T-helper 17 cell (primary cell): ENCODE results near the gene ALKBH1. TPM values are rescaled to one million over a fixed set of nuclear protein-coding genes. Genes with fewer than 3 reads are reported as not detected.

ENCODE experiments used
- ATAC-seq: fragments of 150-1000 bp; cut with Tn5 transposase; 2 replicates; pipeline ENCODE4 v1.10.0; 2021; ENCODE audit warnings: mild to moderate bottlenecking, moderate library complexity
- DNase-seq, 3 donors: peaks; one replicate each; pipeline versions ENCODE4 v3.0.0 to v3.0.0-alpha.2; 2020 to 2021
- H3K9me3 ChIP-seq: one replicate; pipeline ENCODE4 v1.7.0; 2013; ENCODE audit warnings: low read length, mild to moderate bottlenecking; ENCODE audit not compliant: control insufficient read depth, poor library complexity, severe bottlenecking
- H3K27ac Mint-ChIP-seq: one replicate; pipeline ENCODE4 v1.8.0; 2022; ENCODE audit warnings: mild to moderate bottlenecking, moderate library complexity, mixed read lengths
- H3K27me3 Mint-ChIP-seq: one replicate; pipeline ENCODE4 v1.8.0; 2022; ENCODE audit warnings: mixed read lengths
- H3K36me3 Mint-ChIP-seq: one replicate; pipeline ENCODE4 v1.8.0; 2022; ENCODE audit warnings: low read depth, mixed read lengths
- H3K4me1 Mint-ChIP-seq: one replicate; pipeline ENCODE4 v1.8.0; 2022; ENCODE audit warnings: mild to moderate bottlenecking, mixed read lengths
- H3K4me3 Mint-ChIP-seq: one replicate; pipeline ENCODE4 v1.8.0; 2022; ENCODE audit warnings: mild to moderate bottlenecking, moderate library complexity, mixed read lengths
- total RNA-seq, 4 donors: library from RNA in 2 of 4; stranded (reverse) in 2 of 4; gene quantifications; one replicate each; pipeline ENCODE4 v1.2.3 and lab custom pipeline; 2022 to 2026

The ALKBH1 gene
- total RNA-seq, 2 donors from 2014 or later, result 8.8 to 10.6 TPM

DNA sequence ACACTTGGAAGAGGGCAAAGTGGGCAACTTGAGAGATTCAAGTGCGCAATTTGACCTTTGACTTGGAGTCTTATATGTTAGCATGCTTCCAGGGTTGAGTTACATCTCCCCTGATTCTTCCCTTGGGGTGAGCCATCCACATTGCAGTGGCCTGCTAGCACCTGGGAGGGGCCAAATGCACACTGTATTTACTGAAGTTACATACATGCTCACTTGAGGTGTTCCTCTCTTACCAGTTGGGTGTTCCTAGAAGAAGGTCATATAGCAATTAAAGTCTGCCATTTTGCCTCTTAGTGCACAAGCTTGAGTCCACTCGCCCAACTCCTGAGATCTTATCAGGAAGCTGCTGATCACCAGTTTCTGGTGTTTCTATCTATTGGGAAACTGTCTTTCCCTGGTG is 77.7 kb downstream of the ALKBH1 start:
- DNase-seq, result no peak
- Mint-ChIP-seq H3K27me3 (no peaks in the 10 kb centered on the region), H3K27ac (no peak overlapping the region), H3K36me3 (no peaks in the 10 kb centered on the region), H3K4me1 (no peaks in the 10 kb centered on the region), H3K4me3 (no peak overlapping the region)
- no peaks in the 10 kb centered on the region for H3K9me3 ChIP-seq
- no peak for ATAC-seq

DNA sequence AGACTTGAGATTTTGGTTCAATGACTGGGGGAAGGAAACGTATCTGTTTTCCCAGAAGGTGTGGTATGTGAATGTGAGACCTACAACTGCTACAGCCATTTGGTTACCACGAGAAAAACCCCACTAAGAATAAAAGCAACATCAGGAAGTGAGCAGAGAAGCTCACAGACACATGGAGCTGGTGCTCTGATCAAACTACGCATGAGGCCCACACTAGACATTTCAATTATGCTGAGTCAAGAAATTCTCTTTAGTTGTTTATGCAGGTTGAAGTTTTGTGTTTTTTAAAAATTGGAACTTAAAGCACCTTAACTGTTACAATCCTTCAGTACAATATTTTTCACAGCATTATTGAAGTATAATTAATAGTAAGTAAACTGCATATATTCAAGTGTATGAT is 82.5 kb downstream of the ALKBH1 start:
- no peaks in the 10 kb centered on the region for H3K9me3 ChIP-seq
- DNase-seq (no peak), ATAC-seq (no peak)
- H3K27me3 Mint-ChIP-seq, result no peaks in the 10 kb centered on the region
- no peak overlapping the region for H3K27ac Mint-ChIP-seq
- H3K4me3 Mint-ChIP-seq, result no peak overlapping the region
- no peaks in the 10 kb centered on the region for H3K4me1 Mint-ChIP-seq
- H3K36me3 Mint-ChIP-seq, result no peaks in the 10 kb centered on the region

DNA sequence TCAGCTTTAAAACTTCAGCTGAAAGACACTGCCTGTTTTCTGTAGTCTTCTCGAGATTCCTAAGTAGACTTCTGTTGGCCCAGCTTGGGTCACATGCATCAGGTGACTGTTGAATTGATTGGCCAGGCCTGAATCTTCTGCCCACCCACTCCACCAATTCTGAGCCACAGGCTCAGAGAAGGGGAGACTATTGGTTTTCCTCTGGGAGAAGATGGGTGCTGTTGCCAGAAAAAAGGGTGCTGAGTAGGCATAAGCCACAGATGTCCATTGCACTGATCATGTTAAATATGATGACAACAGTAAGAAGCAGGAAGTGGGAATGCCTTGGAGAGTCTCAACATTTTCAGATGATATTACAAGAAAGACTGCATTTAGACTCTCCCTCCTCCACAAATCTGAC is 84.6 kb downstream of the ALKBH1 start:
- Mint-ChIP-seq H3K4me3 (no peak overlapping the region), H3K27me3 (no peaks in the 10 kb centered on the region)

More for the DNA sequence above, 84.6 kb downstream of the ALKBH1 start:
- ATAC-seq, result no peak
- Mint-ChIP-seq H3K36me3 (no peaks in the 10 kb centered on the region), H3K4me1 (peaks cover under 1% of the 10 kb centered on the region), H3K27ac (no peak overlapping the region)
- no peaks in the 10 kb centered on the region for H3K9me3 ChIP-seq
- DNase-seq, result no peak

Other genes starting within 250 kb of the ALKBH1 start
- gene AHSA1, start 249.9 kb downstream of the ALKBH1 start, total RNA-seq, result 10 to 100 TPM; 58.8 to 71.0 TPM
- gene ISM2, start 209.2 kb downstream of the ALKBH1 start, total RNA-seq, result not detected
- gene SPTLC2, start 91.4 kb downstream of the ALKBH1 start, total RNA-seq, result 10 to 100 TPM; 22.0 to 22.3 TPM
- gene SLIRP, start 80 bp upstream of the ALKBH1 start, total RNA-seq, result 10 to 100 TPM; 37.7 to 43.9 TPM
- gene SNW1, start 53.1 kb upstream of the ALKBH1 start, total RNA-seq, result 10 to 100 TPM; 90.6 to 92.2 TPM
- gene ADCK1, start 92.1 kb upstream of the ALKBH1 start, total RNA-seq, result 1 to 10 TPM; 4.7 to 5.1 TPM